Left colon (tissue), 2 donors: Measurements from ENCODE around the gene GABRB3. TPM values are rescaled to one million over a fixed set of nuclear protein-coding genes. Genes with fewer than 3 reads are reported as not detected.

Source experiments
- ATAC-seq: fragments of 200-7000 bp; cut with Tn5 transposase; one replicate; pipeline ENCODE4 v1.9.1; 2020; ENCODE audit warnings: mild to moderate bottlenecking, moderate library complexity
- DNase-seq, 2 donors: peaks; one replicate each; pipeline ENCODE4 v3.0.0-alpha.2; 2020
- intact Hi-C, 2 donors: fragments of 100-400 bp; cut with DNase I in 1 of 2; cut with micrococcal nuclease in 1 of 2; formaldehyde crosslinking; loops; one replicate each; pipeline versions ENCODE4 v1.11.2 to v1.14.0; 2022; cut with DNase I, micrococcal nuclease
- total RNA-seq, 2 donors: library from RNA; stranded (reverse); fragmentation: NEBNext Ultra II Directional; extraction: Animal tissue kit (Norgen Biotek cat#: 25700); gene quantifications; one replicate each; pipeline ENCODE4 v1.2.1, GENCODE V29; 2021
- donor health status: DM: no; HTN: no; CAD: no.
- donor health status: DM: yes; HTN: yes; CAD: no.

GABRB3 gene
- total RNA-seq, 2 donors from 2014 or later, result 2.5 to 5.5 TPM

GRCh38 chr15:26689462-26689861, 83.4 kb downstream of the GABRB3 start:
- no peak for ATAC-seq
- no peak for DNase-seq
- intact Hi-C loops, result no loop called here

- ATAC-seq (no peak), DNase-seq (no peak)
- intact Hi-C loops, result no loop called here
Measured at GRCh38 chr15:26686547-26687187, 86.2 kb downstream of the GABRB3 start.

- no peak for DNase-seq
- intact Hi-C loops, result no loop called here
- no peak for ATAC-seq
Measured at GRCh38 chr15:26682598-26683164, 90.2 kb downstream of the GABRB3 start.

- intact Hi-C loops, result loop anchor here in 1 of 2 donors (10.0 kb wide), 1 partner anchor 65 kb away; no protein-coding TSS in a partner anchor
- ATAC-seq (no peak), DNase-seq (no peak)
Measured at GRCh38 chr15:26679927-26680326, 92.9 kb downstream of the GABRB3 start.

GRCh38 chr15:26676115-26676514, 96.8 kb downstream of the GABRB3 start:
- no peak for ATAC-seq
- intact Hi-C loops, result loop anchor here in 1 of 2 donors (10.0 kb wide), 1 partner anchor 61 kb away; no protein-coding TSS in a partner anchor
- no peak for DNase-seq

- intact Hi-C loops, result loop anchor here in 1 of 2 donors (10.0 kb wide), 1 partner anchor 60 kb away; no protein-coding TSS in a partner anchor
- DNase-seq (no peak), ATAC-seq (no peak)
Measured at GRCh38 chr15:26674467-26674866, 98.4 kb downstream of the GABRB3 start.

GRCh38 chr15:26673445-26673844, 99.4 kb downstream of the GABRB3 start:
- DNase-seq, result no peak
- intact Hi-C loops, result loop anchor here in 1 of 2 donors (10.0 kb wide), 1 partner anchor 59 kb away; no protein-coding TSS in a partner anchor
- no peak for ATAC-seq

- DNase-seq, result no peak
- intact Hi-C loops, result loop anchor here in 1 of 2 donors (10.0 kb wide), 1 partner anchor 55 kb away; no protein-coding TSS in a partner anchor
Measured at GRCh38 chr15:26670116-26670515, 102.8 kb downstream of the GABRB3 start.

GRCh38 chr15:26667222-26667988, 105.5 kb downstream of the GABRB3 start:
- DNase-seq, result no peak
- intact Hi-C loops, result no loop called here
- ATAC-seq, result no peak

More at GRCh38 chr15:26670116-26670515, 102.8 kb downstream of the GABRB3 start:
- ATAC-seq, result no peak

- DNase-seq (no peak), ATAC-seq (no peak)
- intact Hi-C loops, result no loop called here
Measured at GRCh38 chr15:26665957-26666791, 106.7 kb downstream of the GABRB3 start.

- intact Hi-C loops, result no loop called here
- DNase-seq (no peak), ATAC-seq (no peak)
Measured at GRCh38 chr15:26662283-26662682, 110.6 kb downstream of the GABRB3 start.

- no peak for DNase-seq
- intact Hi-C loops, result no loop called here
- ATAC-seq, result no peak
Measured at GRCh38 chr15:26661748-26662147, 111.1 kb downstream of the GABRB3 start.

GRCh38 chr15:26661107-26661506, 111.8 kb downstream of the GABRB3 start:
- intact Hi-C loops, result no loop called here
- DNase-seq (no peak), ATAC-seq (no peak)

GRCh38 chr15:26660241-26660640, 112.6 kb downstream of the GABRB3 start:
- DNase-seq, result no peak
- intact Hi-C loops, result no loop called here

GRCh38 chr15:26658290-26658689, 114.6 kb downstream of the GABRB3 start:
- intact Hi-C loops, result no loop called here
- DNase-seq, result no peak
- no peak for ATAC-seq

More at GRCh38 chr15:26660241-26660640, 112.6 kb downstream of the GABRB3 start:
- no peak for ATAC-seq

GRCh38 chr15:26656080-26656479, 116.8 kb downstream of the GABRB3 start:
- intact Hi-C loops, result no loop called here
- DNase-seq (no peak), ATAC-seq (no peak)

GRCh38 chr15:26651909-26652308, 121.0 kb downstream of the GABRB3 start:
- no peak for ATAC-seq
- intact Hi-C loops, result no loop called here
- DNase-seq, result no peak

- intact Hi-C loops, result no loop called here
- DNase-seq (no peak), ATAC-seq (no peak)
Measured at GRCh38 chr15:26648676-26649075, 124.2 kb downstream of the GABRB3 start.

- DNase-seq, result no peak
Measured at GRCh38 chr15:26644948-26645347, 127.9 kb downstream of the GABRB3 start.

More at GRCh38 chr15:26644948-26645347, 127.9 kb downstream of the GABRB3 start:
- no peak for ATAC-seq
- intact Hi-C loops, result no loop called here
